Activated CD4-positive, CD25-positive, alpha-beta regulatory T cell (primary cell): Measurements from ENCODE around the gene SERINC2.
"Not testable (repeated sequence)": the region's sequence is repeated elsewhere in the genome, so short reads cannot be mapped to it uniquely, and the experiment has no call there.

Experiments used
- DNase-seq, 4 experiments: peaks; one replicate each; lab custom pipeline; 2025; lab: John Stamatoyannopoulos, UW

The SERINC2 gene

DNA sequence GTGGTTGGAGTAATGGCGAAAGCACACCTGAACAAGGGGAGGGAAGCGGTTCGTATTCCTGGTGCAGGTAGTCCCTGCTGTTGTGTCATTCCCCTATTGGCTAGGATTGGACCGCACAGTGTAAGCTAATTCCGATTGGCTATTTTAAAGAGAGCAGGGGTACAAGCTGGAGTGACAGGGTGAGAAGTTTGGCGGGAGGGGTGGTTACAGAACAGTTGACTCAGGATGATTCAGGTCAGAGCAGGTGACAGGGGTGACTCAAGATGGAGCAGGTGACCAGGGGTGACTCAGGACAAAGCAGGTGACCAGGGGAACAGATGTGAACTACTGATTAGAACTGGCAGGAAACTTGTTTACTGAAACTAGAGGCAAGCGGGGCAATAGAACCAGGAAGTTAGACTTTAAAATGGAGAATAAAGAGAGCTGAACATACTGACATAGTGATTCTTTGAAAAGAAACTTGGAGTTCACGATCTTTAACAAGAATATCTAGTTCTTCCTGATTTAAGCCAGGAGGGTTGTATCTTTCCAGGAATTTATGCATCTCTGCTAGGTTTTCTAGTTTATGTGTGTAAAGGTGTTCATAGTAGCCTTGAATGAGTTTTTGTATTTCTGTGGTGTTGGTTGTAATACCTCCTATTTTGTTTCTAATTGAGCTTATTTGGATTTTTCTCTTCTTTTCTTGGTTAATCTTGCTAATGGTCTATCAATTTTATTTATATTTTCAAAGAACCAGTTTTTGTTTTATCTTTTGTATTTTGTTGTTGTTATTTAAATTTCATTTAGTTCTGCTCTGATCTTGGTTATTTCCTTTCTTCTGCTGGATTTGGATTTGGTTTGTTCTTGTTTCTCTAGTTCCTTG is 58.7 kb downstream of the SERINC2 start:
- not testable (repeated sequence) for DNase-seq

DNA sequence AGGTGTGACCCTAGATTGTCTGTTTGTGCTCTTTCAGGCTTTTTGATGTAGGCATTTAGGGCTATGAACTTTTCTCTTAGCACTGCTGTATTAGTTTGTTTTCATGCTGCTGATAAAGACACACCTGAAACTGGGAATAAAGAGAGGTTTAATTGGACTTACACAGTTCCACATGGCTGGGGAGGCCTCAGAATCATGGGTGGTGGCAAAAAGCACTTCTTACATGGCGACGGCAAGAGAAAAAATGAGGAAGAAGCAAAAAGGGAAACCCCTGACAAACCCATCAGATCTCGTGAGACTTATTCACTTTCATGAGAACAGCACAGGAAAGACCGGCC is 59.3 kb downstream of the SERINC2 start:
- DNase-seq, result not testable (repeated sequence)

- not testable (repeated sequence) for DNase-seq
These were observed 59.7 kb downstream of the SERINC2 start for GRCh38 chr1:31472673-31473072.

- DNase-seq, result not testable (repeated sequence)
These were observed 60.5 kb downstream of the SERINC2 start for GRCh38 chr1:31473508-31473907.

DNA sequence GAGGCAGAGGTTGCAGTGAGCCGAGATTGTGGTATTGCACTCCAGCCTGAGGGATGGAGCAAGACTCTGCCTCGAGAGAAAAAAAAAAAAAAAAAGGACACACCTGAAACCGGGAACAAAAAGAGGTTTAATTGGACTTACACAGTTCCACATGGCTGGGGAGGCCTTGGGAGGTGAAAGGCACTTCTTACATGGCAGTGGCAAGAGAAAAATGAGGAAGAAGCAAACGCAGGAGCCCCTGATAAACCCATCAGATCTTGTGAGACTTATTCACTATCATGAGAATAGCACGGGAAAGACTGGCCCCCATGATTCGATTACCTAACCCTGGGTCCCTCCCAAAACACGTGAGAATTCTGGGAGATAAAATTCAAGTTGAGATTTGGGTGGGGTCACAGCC is 61.6 kb downstream of the SERINC2 start:
- not testable (repeated sequence) for DNase-seq

DNA sequence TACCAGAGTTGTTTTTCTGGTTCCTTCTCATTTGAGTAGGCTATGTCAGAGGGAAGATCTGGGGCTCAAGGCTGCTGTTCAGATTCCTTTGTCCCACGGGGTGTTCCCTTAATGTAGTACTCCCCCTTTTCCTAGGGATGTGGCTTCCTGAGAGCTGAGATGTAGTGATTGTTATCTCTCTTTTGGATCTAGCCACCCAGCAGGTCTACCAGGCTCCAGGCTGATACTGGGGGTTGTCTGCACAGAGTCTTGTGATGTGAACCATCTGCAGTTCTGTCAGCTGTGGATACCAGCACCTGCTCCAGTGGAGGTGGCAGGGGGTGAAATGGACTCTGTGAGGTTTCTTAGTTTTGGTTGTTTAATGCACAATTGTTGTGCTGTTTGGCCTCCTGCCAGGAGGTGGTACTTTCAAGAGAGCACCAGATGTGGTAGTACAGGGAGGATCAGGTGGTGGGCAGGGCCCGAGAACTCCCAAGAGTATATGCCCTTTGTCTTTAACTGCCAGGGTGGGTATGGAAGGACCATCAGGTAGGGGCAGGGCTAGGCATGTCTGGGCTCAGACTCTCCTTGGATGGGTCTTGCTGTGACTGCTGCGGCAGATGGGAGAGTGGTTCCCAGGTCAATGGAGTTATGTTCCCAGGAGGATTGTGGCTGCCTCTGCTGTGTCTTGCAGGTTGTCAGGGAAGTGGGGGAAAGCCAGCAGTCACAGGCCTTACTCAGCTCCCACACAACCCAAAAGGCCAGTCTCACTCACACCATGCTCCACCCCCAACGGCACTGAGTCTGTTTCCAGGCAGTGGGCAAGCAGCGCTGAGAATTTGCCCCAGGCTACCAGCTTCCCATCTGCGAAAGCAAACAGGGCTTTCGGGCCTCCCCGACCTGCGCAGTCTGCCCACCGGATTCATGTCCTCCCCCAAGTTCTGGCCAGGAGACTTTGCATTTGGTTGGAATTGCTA is 64.2 kb downstream of the SERINC2 start:
- DNase-seq, result no peak

- no peak for DNase-seq
These were observed 65.2 kb downstream of the SERINC2 start for GRCh38 chr1:31478167-31478566.

GRCh38 chr1:31479811-31480210 is 66.8 kb downstream of the SERINC2 start:
- DNase-seq, result no peak

DNA sequence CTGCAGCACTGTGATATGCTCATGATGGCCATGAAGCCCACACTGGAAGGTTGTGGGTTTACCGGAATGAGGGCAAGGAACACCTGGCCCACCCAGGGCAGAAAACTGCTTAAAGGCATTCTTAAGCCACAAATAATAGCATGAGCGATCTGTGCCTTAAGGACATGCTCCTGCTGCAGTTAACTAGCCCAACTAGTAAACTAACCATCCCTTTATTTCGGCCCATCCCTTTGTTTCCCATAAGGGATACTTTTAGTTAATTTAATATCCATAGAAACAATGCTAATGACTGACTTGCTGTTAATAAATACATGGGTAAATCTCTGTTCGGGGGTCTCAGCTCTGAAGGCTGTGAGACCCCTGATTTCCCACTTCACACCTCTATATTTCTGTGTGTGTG is 67.4 kb downstream of the SERINC2 start:
- not testable (repeated sequence) for DNase-seq

DNA sequence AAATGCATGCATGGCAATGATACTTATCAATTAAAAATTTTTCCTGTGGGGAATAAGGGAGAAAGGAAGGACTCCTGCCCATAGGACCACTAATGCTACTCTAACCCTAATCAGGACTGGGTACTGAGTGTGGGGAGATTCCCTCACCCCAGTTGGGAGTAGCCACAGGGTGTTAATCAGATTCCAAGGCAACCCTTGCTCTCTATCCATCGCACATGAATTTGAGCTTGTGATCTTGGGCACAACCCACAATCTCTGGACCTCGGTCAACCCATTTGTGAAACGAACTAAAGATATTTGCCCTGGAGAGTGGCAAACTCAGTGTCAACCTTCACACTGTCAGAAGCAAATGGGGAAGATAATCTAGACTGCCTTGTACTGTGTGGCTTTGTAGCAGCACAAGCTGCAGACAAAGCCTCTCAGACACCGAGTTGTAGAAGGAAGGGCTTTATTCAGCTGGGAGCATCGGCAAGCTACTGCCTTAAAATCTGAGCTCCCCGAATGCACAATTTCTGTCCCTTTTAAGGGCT is 69.5 kb downstream of the SERINC2 start:
- DNase-seq, result no peak

DNA sequence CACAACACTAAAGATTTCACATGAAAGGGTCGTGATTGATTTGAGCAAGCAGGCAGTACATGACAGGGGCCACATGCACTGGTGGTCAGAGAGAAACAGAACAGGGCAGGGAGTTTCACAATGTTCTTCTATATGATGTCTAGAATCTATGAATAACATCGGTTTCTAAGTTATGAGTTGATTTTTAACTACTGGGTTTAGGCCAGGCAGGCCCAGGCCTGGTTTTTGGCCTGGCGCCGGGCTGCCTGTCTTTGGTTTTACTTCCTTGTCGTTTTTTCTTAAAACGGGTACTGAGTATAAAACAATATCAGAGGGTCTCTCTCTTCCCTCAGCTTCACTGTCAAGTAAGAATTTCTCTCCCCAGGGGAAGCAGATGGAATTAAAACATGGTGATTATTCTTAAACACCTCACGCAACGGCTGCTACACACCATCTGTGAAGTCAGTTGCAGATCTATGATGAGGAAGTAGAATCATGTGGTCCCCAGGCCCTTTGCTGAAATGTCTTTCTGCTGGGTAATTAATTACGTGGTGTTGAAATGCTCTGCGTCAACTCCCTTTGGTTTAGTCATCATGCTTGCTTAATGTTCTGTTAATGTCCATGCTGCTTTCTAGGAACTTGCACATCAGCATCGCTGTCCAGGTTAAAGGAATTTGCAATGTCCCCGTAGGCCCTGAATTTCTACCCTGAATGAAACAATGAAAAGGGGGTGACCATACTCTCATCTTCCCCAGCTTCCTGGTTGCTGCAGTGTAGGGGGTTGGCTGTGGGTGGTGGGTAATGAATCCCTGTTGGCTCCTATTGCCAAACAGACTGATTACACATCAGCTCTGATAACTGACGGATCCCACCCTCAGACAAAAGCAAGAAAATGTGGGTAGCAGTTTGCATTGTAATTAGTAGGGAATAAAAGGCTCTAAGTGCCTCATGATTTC is 70.3 kb downstream of the SERINC2 start:
- no peak for DNase-seq
